ENCODE data around the gene TNXB. TPM values are rescaled to one million over a fixed set of nuclear protein-coding genes. Genes with fewer than 3 reads are reported as not detected.

TNXB gene
- total and polyA plus RNA-seq, 2 donors (not counting 3 experiments of a cell fraction or from before 2014, with no cell fraction given) = 0.47 to 2.7 TPM

DNA sequence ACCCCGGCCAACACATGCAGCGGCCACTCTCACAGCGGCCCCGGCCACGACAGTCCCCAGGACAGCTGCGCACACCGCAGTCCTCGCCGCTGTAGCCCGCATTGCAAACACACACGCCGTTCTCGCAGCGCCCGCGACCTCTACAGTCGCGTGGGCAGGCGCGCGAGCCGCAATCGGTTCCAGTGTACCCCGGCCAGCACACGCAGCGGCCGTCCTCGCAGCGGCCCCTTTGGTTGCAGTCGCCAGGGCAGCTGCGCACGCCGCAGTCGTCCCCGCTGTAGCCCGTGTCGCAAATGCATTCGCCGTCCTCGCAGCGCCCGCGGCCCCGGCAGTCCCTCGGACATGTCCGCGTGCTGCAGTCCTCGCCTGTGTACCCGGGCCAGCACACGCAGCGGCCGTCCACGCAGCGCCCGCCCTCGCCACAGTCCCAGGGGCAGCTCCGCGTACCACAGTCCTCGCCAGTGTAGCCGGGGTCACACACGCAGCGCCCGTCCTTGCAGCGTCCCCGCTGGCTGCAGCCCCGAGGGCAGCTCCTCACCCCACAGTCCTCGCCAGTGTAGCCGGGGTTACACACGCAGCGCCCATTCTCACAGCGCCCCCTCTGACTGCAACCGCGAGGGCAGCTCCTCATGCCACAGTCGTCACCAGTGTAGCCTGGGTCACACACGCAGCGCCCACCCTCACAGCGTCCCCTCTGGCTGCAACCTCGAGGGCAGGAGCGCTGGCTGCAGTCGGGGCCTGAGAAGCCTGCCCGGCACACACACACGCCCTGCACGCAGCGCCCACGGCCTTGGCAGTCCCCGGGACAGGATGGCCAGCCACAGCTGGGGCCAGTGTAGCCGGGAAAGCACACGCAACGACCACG, 12.5 kb downstream of the TNXB start:
- ChIA-PET CTCF (no interaction called here), POLR2A (no interaction called here)
- Histone ChIP-seq H4K20me1 (replicated peaks; ENCODE audit: control insufficient read depth, extremely low read depth, insufficient read depth, low read length) (no peaks in the 10 kb centered on the region), H3K9me3 (replicated peaks; ENCODE audit: control insufficient read depth, insufficient read depth, low read length) (no peaks in the 10 kb centered on the region), H3K4me3 (replicated peaks in 1 of 3; ENCODE audit: insufficient read depth in 1 of 3, low read depth in 1 of 3, low read length in 3 of 3) (no peak overlapping the region), H2AFZ (ENCODE audit: low read depth, low read length) (no peak overlapping the region), H3K4me1 (ENCODE audit: control insufficient read depth, extremely low read depth, insufficient read depth, low read length) (no peaks in the 10 kb centered on the region), H3K36me3 (ENCODE audit: control insufficient read depth in 2 of 2, extremely low read depth in 1 of 2, insufficient read depth in 2 of 2, low read length in 2 of 2) (no peaks in the 10 kb centered on the region), H3K4me2 (ENCODE audit: insufficient read depth, low read length) (no peak overlapping the region), H3K27ac (ENCODE audit: insufficient read depth, low read depth, low read length) (no peak overlapping the region), H3K9me1 (replicated peaks; ENCODE audit: control insufficient read depth, extremely low read depth, insufficient read depth, low read length) (no peaks in the 10 kb centered on the region), H3K79me2 (ENCODE audit: control insufficient read depth, insufficient read depth, low read length) (no peaks in the 10 kb centered on the region), H3K9ac (replicated peaks; ENCODE audit: extremely low read depth, insufficient read depth, low read length) (no peak overlapping the region), H3K27me3 (ENCODE audit: control insufficient read depth in 2 of 2, insufficient read depth in 2 of 2, low read length in 2 of 2) (peaks cover 6 to 21% of the 10 kb centered on the region in 2 experiments)
- no peak for DNase-seq (ENCODE audit: low read depth, low spot score)
- FAIRE-seq = no peak
- TF ChIP-seq EZH2 (IDR thresholded peaks at IDR 0.05; ENCODE audit: borderline replicate concordance, low read depth, low read length, severe bottlenecking) (no peak), POLR2A (IDR thresholded peaks at IDR 0.05; ENCODE audit: low read depth, low read length) (no peak), FOS (IDR thresholded peaks at IDR 0.05; ENCODE audit: borderline replicate concordance, insufficient read depth, low read length) (no peak), POLR2AphosphoS5 (IDR thresholded peaks at IDR 0.05; ENCODE audit: insufficient read depth, low read depth, low read length) (no peak), MYC (IDR thresholded peaks at IDR 0.05; ENCODE audit: low read depth, low read length) (no peak), JUN (IDR thresholded peaks at IDR 0.05; ENCODE audit: borderline replicate concordance, insufficient read depth, insufficient read length, low read depth) (no peak)
- TF ChIP-seq, protein P1, sequence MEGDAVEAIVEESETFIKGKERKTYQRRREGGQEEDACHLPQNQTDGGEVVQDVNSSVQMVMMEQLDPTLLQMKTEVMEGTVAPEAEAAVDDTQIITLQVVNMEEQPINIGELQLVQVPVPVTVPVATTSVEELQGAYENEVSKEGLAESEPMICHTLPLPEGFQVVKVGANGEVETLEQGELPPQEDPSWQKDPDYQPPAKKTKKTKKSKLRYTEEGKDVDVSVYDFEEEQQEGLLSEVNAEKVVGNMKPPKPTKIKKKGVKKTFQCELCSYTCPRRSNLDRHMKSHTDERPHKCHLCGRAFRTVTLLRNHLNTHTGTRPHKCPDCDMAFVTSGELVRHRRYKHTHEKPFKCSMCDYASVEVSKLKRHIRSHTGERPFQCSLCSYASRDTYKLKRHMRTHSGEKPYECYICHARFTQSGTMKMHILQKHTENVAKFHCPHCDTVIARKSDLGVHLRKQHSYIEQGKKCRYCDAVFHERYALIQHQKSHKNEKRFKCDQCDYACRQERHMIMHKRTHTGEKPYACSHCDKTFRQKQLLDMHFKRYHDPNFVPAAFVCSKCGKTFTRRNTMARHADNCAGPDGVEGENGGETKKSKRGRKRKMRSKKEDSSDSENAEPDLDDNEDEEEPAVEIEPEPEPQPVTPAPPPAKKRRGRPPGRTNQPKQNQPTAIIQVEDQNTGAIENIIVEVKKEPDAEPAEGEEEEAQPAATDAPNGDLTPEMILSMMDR (IDR thresholded peaks at IDR 0.05; ENCODE audit: extremely low read depth in 1 of 2, insufficient read depth in 1 of 2, low read depth in 1 of 2, low read length in 2 of 2) = no peak
- TF ChIP-seq, protein P2, sequence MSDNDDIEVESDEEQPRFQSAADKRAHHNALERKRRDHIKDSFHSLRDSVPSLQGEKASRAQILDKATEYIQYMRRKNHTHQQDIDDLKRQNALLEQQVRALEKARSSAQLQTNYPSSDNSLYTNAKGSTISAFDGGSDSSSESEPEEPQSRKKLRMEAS (IDR thresholded peaks at IDR 0.05; ENCODE audit: insufficient read depth, insufficient read length) = no peak
- BruUV-seq (replicated peaks) = no TSS peak
- intact Hi-C loops (cut with micrococcal nuclease) = no loop called here
- dilution Hi-C loops (cut with MboI; ENCODE audit: extremely low pct_ligation_motif_present, low sequenced_read_pairs) = no loop called here

Measured in endothelial cell of umbilical vein (primary cell).